ENCODE measurements around the gene MRPL49. TPM values are rescaled to one million over a fixed set of nuclear protein-coding genes. Genes with fewer than 3 reads are reported as not detected.
A peak's percentile ranks its signal among the peaks of the same experiment; 100 is the strongest.

MRPL49 gene
- 10 to 100 TPM; 34.1 to 39.3 TPM for total RNA-seq
- long read RNA-seq, donor 1, transcript MRPL49-201 (4 exons, 2,019 nt) = major isoform, 17 of 29 reads
- long read RNA-seq, donor 1, partial matches to known transcripts = 7 of 29 reads
- long read RNA-seq, donor 1, other reads (novel, unspliced or antisense) = 1 of 29 reads
- long read RNA-seq, donor 2, transcript MRPL49-205 (3 exons, 752 nt) = minor isoform, 7 of 144 reads
- long read RNA-seq, donor 2, transcript MRPL49-201 (4 exons, 2,019 nt) = major isoform, 113 of 144 reads
- long read RNA-seq, donor 2, transcript MRPL49-202 (4 exons, 2,065 nt) = minor isoform, 15 of 144 reads
- long read RNA-seq, donor 2, partial matches to known transcripts = 0 of 144 reads
- long read RNA-seq, donor 2, other reads (novel, unspliced or antisense) = 6 of 144 reads

DNA sequence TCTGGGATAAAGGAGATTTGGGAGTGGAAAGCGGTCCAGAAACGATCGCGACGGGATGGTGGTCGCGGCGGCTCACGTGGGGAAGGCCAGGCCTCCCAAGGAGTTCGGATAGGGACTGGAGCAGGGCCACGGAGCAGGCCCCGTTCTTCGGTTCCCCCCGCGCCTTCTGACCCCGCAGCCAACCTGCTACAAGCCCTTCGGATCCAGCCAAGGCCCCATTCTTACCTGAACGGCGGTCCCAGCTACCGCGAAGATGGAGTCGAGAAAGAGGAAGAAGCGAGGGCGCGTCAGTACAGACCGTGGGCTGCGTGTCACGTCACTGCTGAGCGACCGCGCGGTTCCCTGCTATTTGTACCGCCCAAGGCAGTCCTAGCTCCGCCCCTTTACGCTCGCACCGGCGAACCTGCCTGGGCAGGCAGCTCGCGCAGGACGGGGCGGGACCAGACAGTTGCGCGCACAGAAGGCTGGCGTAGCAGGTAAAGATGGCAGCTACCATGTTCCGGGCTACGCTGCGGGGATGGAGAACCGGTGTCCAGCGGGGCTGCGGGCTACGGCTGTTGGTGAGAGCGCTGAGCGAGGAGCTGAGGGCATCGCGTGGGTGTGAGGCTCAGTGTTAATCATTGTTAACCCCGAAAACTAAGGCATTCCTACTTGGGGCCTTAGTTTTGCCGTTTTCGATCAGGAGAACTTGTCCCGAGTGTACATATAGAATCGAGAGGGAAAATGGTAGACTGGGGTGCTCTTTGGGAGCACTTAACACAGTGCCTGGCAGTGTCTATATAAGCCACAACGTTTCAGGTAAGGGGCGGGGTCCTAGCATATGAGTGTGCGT is at the start of gene MRPL49, which contains the start of gene FAU:
Gene MRPL49, plus strand, starts transcription at position 457 of the 832 bp plus-strand sequence. Its CDS starts 26 bp downstream, at position 483.
Gene FAU, minus strand, starts transcription at position 270 of the 832 bp plus-strand sequence. CDS start 321 bp downstream, outside the sequence.
- DNase-seq (ENCODE audit: low spot score) = peak; percentile 99
- intact Hi-C loops (cut with DNase I) = no loop called here

DNA sequence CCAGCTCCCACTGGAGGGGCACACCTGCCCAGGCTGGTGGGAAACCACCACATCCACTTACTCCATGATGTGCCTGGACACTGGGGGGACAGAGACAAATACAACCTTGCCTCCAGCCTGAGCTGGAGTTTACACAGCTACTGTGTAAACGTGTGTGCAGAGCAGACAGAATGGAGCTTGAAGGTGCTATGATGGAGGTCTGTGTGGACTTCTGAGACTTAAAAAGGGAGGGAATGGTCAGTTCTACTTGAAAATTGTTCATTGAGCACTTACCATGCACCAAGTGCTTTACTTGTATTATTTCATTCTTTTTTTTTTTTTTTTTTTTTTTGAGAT is 49.5 kb upstream of the MRPL49 start:
- DNase-seq (ENCODE audit: low spot score) = no peak
- intact Hi-C loops (cut with DNase I) = no loop called here

DNA sequence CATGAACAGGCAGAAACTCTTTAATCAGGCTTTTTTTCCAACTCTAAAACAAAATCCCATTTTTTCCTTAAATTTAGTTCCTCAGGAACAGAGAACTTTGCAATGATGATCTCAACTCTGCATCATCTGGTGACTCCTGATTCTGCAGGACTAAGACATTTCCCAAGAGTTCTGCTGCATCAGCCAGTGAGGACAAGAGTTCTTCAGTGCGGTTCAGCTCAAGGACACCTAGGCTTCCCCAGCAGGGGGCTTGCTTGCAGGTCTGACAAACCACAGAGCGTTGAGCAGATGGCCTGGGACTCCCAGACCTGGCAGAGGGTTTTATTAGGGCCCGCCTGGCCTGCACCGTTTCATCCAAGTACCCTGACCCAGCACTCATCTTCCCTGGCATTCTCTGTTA is 44.7 kb upstream of the MRPL49 start:
- intact Hi-C loops (cut with DNase I) = no loop called here
- DNase-seq (ENCODE audit: low spot score) = no peak

DNA sequence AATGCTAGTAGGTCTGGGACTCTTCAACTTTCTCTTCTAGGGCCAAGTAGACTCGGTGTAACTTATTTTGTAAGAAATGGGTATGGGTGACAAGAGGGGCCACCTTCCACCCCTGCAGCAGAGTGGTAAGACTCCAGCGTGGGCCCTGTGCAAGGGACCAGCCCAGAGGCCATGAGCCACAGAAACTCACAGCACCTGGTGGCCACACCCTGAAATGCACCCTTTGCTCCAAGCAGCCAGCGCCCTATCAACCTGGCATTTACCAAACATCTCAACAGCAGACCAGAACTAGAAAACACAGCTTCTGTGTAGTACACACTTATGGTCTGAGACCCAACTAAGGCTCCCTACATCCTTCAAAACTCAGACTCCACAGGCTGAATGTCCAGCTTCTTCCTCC is 44.0 kb upstream of the MRPL49 start:
- intact Hi-C loops (cut with DNase I) = no loop called here
- DNase-seq (ENCODE audit: low spot score) = no peak

DNA sequence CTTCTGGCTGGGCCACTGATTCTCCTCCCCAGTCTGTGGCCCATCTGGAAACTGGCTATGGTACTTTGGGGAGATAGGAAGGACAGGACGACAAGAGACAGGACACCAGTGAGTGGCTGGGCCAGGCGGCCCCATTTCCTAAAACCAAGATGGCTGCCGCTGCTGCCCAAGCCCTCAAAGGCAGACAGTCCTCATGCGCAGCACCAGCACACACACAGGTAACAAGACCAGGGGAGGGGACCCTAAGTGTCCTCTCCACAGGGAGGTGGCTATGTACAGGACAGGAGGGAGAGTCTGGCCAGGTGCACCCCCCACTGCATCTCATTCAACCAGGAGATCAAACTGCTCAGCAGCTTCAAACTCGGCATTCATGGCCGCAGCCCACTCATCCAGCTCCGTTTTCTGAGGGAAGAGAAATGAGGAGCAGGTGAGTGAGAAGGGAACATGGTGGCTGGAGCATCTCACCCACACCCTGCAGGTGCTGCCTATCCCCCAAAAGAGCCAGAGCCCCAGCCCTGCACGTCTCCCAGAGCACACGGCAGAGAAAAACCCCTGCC is 43.3 kb upstream of the MRPL49 start:
- no peak for DNase-seq (ENCODE audit: low spot score)
- intact Hi-C loops (cut with DNase I) = no loop called here

DNA sequence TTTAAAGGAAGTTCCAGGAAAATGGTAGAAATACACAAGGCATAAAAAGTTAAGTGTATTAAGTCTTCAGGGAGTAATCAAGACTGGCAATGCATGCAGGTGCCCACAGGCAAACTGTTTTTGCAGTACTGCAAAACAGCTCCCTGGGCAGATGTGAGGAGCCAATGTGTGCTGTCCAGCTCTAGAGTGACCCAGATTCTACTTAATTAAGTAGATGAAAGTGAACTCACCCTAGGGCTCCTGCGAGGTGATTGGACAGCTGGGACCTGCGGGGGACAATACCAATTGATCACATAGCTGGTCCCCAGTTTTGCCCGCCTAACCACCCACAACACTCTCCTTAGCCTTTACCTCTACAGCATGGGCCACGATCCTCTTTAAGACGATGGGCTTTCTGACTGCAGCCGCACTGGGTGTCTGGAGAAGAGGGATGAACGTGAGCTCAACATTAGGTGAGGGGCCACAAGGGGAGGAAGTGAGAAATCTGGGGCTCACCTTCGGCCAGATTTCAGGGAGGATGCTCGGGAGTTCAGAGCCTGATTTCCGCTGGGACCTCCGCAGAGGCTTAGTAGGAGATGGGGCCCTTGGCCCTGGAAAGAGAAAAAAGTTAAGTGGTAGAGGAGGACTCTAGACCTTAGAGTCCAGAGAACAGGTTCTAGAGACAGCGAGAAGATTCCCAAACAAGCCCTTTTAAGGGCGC is 38.8 kb upstream of the MRPL49 start:
- intact Hi-C loops (cut with DNase I) = no loop called here

DNA sequence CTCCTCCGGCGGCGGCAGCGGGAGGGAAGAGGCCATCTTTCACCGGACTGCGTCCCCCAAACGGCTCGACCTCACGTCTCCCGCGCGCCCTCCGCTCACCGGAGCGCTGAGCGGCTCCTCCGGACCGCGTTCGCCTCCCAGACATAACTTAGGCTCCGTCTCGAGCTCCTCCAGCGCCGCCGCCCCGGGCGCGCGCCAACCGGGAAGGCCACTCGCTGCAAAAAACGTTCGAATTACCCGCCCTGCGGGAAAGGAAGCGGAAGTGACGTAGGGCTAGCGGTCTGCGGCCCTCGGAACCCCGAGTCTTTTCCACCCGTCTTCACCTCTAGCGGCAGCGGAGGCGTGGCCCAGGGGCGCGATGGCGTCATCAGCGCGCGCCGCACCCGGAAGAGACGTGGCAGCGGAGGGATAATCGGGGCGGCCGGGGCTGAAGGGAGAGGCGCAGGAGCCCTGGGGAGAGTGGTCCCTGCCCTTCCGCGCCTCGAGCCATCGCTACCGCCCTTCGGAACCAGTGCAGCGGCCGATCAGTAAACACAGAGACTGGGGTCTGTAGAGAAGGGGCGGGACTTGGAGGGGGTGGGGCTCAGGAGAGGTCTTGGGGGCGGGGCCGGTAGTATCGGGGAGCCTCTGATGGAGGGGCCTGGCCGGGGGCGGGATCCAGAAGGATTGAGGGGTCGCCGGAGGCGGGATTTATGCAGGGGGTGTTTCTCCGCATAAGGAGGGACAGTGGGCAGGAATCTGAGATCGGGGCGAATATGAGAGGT is 38.1 kb upstream of the MRPL49 start, which contains the start of the genes CDCA5 and ZFPL1:
Gene CDCA5, minus strand, starts transcription at position 207 of the 764 bp plus-strand sequence. Its CDS starts 62 bp downstream, at position 145.
Gene ZFPL1, plus strand, starts transcription at position 389 of the 764 bp plus-strand sequence. CDS start 477 bp downstream, outside the sequence.
- intact Hi-C loops (cut with DNase I) = no loop called here
- peak; percentile 98 for DNase-seq (ENCODE audit: low spot score)

More for the DNA sequence above, 38.8 kb upstream of the MRPL49 start:
- no peak for DNase-seq (ENCODE audit: low spot score)

DNA sequence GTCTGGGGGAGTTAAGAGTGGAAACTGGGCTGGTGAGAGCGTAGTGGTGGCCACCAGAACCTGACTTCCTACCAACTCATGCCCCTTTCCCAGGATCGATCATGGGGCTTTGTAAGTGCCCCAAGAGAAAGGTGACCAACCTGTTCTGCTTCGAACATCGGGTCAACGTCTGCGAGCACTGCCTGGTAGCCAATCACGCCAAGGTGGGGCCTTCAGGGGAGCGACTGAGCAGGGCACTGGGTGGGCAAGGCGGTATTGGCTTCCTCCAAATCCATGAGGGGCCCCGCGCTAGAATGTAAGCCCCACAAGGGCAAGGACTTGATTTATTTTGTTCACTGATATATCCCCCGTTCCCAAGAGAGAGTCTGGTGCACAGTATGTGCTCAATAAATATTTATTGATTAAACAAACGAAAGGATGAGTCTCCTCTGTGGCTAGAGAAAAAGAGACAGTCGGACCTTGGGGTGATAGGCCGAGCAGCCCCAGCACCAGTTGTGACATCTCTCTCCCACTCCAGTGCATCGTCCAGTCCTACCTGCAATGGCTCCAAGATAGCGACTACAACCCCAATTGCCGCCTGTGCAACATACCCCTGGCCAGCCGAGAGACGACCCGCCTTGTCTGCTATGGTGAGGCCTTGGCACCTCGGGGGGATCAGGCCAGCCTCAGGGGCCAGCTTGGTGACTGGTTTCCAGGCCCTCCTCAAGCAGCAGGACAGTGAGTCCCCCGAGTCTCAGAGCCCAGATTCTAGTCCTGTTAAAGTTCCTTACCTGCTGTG is 37.3 kb upstream of the MRPL49 start:
- DNase-seq (ENCODE audit: low spot score) = no peak
- intact Hi-C loops (cut with DNase I) = no loop called here

DNA sequence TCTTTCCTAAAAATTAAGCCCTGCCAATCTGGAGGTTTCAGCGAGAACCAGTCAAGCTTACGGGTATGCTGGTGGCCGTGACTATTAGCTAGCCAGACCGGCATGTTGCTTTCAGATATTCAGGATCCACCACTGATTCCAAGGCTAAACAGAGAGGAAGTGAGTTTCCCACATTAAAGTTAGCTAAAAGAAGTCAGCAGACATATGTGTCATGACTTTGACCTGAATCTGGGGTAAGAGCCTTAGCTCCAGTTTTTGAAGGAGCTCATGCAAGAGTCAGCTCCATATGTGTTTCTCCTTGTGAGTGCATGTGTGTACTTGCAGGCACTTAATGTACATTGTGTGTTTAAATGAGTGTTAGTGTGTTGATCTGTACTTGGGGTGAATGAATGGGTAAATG is 36.7 kb upstream of the MRPL49 start:
- no peak for DNase-seq (ENCODE audit: low spot score)
- intact Hi-C loops (cut with DNase I) = no loop called here

DNA sequence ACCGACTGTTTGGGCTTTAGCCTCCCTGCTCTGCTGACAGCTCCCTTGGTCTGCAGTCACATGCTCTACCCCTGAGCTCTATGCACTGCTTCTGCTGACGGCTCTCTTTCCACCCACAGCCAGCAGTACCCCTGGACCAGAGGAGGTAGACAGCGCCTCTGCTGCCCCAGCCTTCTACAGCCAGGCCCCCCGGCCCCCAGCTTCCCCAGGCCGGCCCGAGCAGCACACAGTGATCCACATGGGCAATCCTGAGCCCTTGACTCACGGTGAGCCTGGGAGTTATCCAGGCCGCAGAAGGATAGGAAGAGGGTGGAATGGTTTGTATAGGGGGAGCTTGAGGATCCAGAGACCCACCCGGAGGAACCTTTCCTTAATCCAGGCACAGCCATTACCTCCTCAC is 35.3 kb upstream of the MRPL49 start:
- intact Hi-C loops (cut with DNase I) = no loop called here
- DNase-seq (ENCODE audit: low spot score) = no peak

DNA sequence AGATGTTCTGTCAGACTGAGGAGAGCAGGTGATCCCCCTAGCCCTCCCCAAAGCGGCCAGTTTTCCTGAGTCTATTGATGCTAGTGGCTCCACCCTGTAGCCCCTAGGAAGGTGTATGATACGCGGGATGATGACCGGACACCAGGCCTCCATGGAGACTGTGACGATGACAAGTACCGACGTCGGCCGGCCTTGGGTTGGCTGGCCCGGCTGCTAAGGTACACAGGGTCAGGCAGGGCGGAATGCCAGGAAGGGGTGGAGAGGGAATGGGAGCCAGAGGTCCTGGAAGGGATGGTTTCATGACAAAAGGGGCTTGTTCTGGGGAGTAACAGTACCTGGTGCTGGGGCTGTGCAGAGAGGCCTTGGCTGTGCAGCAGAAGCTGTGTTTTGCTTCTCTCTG is 34.9 kb upstream of the MRPL49 start:
- intact Hi-C loops (cut with DNase I) = no loop called here
- DNase-seq (ENCODE audit: low spot score) = no peak

DNA sequence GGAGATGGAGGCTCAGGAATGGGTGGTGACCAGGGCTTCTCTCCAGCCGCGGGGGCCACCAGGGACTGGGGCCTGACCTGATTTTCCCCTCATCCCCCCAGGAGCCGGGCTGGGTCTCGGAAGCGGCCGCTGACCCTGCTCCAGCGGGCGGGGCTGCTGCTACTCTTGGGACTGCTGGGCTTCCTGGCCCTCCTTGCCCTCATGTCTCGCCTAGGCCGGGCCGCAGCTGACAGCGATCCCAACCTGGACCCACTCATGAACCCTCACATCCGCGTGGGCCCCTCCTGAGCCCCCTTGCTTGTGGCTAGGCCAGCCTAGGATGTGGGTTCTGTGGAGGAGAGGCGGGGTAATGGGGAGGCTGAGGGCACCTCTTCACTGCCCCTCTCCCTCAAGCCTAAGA is 34.3 kb upstream of the MRPL49 start:
- intact Hi-C loops (cut with DNase I) = no loop called here
- DNase-seq (ENCODE audit: low spot score) = no peak

DNA sequence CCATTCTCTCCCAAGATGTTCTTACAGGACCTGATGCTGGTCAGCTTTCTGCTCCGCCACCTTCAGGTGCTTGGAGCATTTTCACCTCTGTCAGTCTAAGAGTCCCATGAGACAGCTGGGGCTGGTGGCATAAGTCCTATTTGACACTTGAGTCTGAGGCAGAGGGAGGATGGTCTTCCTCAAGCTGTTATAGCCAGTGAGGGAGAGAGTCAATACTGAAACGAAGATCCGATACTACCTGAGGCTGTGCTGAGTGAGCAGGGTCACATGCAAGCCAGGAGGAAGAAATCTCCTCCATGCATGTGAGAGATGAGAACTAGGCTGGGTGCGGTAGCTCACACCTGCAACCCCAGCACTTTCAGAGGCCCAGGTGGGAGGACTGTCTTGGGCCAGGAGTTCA is 32.5 kb upstream of the MRPL49 start:
- intact Hi-C loops (cut with DNase I) = no loop called here

DNA sequence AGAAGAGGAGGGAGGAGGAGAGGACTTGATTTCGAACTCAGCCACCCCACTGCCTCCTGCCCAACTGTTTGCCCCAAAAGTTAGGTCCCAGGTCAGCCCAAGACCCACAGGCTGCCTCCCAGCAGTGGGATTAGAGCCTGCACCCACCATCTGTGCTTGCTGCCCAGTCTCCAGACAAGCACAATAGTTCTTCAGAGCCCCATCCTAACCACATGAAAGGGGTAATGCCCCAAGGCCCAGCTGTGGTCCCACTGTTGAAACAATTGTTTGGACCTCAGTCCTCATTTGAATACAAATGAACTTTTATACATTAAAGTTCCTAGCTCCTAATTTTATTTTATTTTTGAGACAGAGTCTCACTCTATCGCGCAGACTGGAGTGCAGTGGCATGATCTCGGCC is 31.5 kb upstream of the MRPL49 start:
- intact Hi-C loops (cut with DNase I) = no loop called here

More for the DNA sequence above, 32.5 kb upstream of the MRPL49 start:
- no peak for DNase-seq (ENCODE audit: low spot score)

DNA sequence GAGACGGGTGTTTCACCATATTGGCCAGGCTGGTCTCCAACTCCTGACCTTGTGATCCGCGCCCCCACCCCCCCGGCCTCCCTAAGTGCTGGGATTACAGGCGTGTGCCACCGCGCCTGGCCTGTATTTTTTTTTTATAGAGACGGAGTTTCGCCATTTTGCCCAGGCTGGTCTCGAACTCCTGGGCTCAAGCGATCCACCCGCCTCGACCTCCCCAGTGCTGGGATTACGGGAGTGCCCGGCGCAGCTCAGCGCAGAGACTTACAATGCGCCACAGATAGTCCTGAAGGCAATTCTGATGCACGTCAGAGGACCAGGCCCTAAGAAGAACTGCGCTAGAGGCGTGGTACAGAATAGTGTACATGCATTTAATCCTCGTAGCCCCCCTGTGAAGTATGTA is 26.7 kb upstream of the MRPL49 start:
- DNase-seq (ENCODE audit: low spot score) = no peak

More for the DNA sequence above, 31.5 kb upstream of the MRPL49 start:
- no peak for DNase-seq (ENCODE audit: low spot score)

DNA sequence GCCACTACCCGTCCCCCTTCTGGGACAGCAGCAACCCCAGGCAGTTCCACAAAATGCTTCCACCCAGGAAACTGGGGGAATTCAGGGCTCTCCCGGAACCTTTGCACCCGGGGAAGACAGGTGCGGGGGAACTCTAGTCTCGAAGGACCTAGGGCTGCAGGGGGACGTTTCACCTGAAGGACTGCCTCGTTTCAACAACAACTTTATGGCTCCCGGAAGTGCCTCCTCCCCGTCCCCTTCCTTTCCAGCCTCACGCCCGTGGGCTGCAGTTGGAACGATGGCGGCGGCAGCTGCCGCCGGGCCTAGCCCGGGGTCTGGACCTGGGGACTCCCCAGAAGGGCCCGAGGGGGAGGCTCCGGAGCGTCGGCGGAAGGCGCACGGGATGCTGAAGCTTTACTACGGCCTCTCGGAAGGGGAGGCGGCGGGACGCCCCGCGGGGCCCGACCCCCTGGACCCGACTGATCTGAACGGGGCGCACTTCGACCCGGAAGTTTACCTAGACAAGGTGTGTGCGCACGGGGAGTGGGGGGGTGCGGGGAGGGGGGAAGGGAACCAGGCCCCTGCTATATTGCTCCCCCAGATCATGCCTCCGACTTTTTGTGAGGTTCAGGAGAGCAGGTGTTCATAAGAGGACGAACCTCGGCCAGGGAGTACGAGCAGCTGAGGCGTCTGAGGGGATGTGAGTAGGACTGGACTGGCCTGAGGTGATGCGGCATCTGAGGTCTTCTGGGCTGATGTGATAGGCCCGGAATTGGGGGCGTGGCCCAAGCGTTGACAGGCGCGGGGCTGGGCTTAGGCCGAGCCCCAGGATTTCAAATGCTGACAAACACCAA is 25.9 kb upstream of the MRPL49 start, which contains the start of gene VPS51:
Gene VPS51, plus strand, starts transcription at position 241 of the 833 bp plus-strand sequence. Its CDS starts 37 bp downstream, at position 278.
- DNase-seq (ENCODE audit: low spot score) = peak; percentile 96
- intact Hi-C loops (cut with DNase I) = no loop called here

More for the DNA sequence above, 26.7 kb upstream of the MRPL49 start:
- intact Hi-C loops (cut with DNase I) = no loop called here

DNA sequence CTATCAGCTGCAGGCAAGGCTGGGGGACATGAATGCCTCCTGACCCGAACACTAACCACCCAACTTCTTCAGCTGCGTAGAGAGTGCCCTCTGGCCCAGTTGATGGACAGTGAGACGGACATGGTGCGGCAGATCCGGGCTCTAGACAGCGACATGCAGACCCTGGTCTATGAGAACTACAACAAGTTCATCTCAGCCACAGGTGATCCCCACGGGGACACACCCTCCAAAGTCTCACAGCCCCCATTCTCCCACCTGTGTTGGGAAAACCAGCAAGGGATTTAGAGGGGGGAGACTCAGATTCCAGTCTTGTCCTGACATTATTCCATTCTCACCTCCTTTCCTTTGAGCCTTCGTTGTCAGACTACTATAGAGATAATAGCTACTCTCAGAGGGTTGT is 25.2 kb upstream of the MRPL49 start:
- DNase-seq (ENCODE audit: low spot score) = no peak
- intact Hi-C loops (cut with DNase I) = no loop called here
